HCT116 (cell line): ENCODE measurements around the gene NRGN. TPM values are rescaled to one million over a fixed set of nuclear protein-coding genes. Genes with fewer than 3 reads are reported as not detected.

ENCODE experiments used
- ATAC-seq: fragments of 200-7000 bp; cut with Tn5 transposase; 2 replicates; pipeline ENCODE4 v1.9.1; 2020; ENCODE audit warnings: mild to moderate bottlenecking, moderate library complexity
- BruUV-seq: library from RNA; stranded (reverse); fragments of 400-500 nt; replicated peaks from 2 replicates; lab custom pipeline; 2021; lab: Mats Ljungman, UMichigan
- CTCF ChIA-PET: fragments of 300-600 bp; sonication (Branson Sonifier 250); formaldehyde crosslinking; loops from one replicate; lab custom pipeline; 2021; ENCODE audit warnings: antibody characterized with exemption; lab: Charles Lee
- POLR2A ChIA-PET: fragments of 300-600, 350-600 bp; sonication (Branson Sonifier 250); formaldehyde crosslinking; loops from one replicate; lab custom pipeline; 2021; ENCODE audit warnings: antibody characterized with exemption; lab: Charles Lee
- RAD21 ChIA-PET, 2 experiments: fragments of 300-600 bp; sonication (Branson Sonifier 250); formaldehyde crosslinking; loops; one replicate each; lab custom pipeline; 2023; ENCODE audit warnings: low total read pairs in 2 of 2; ENCODE audit not compliant: uncharacterized antibody in 2 of 2, unreplicated experiment in 2 of 2, low non-redundant PET in 1 of 2; lab: Charles Lee
- DNase-seq: peaks from one replicate; pipeline ENCODE4 v3.0.0-alpha.2; 2010; ENCODE audit warnings: low read depth, low spot score
- H2AFZ ChIP-seq: fragments of 200-600 bp; shearing (Covaris generic), sonication (generic); 2 replicates; pipeline ENCODE4 v1.6.1; 2017; ENCODE audit warnings: low read depth, mixed run types, mixed read lengths, antibody characterized with exemption, low read length; ENCODE audit not compliant: poor library complexity, severe bottlenecking
- H3K27ac ChIP-seq: 2 replicates; pipeline ENCODE4 v1.5.1; 2012; ENCODE audit warnings: low read depth, low read length
- H3K27me3 ChIP-seq: fragments of 200-600 bp; sonication (generic); 2 replicates; pipeline ENCODE4 v1.6.1; 2016; ENCODE audit warnings: mixed run types, low read length, mixed read lengths; ENCODE audit not compliant: insufficient read depth
- H3K36me3 ChIP-seq, 2 experiments: fragments of 200-500 bp in 1 of 2; fragments of 200-600 bp in 1 of 2; sonication (Bioruptor generic) in 1 of 2; sonication (generic) in 1 of 2; 2 replicates each; pipeline versions ENCODE4 v1.5.1 to v1.6.1; 2014 to 2016; ENCODE audit warnings: low read length in 2 of 2, inconsistent platforms in 1 of 2, mixed read lengths in 1 of 2, mixed run types in 1 of 2; ENCODE audit not compliant: insufficient read depth in 2 of 2, control insufficient read depth in 1 of 2
- H3K4me1 ChIP-seq, 2 experiments: fragments of 200-600 bp in 1 of 2; sonication (generic) in 1 of 2; 2 replicates each; pipeline versions ENCODE4 v1.5.1 to v1.6.1; 2012 to 2017; ENCODE audit warnings: low read length in 2 of 2, inconsistent platforms in 1 of 2, mild to moderate bottlenecking in 1 of 2, mixed read lengths in 1 of 2, mixed run types in 1 of 2, moderate library complexity in 1 of 2; ENCODE audit not compliant: insufficient read depth in 2 of 2, control insufficient read depth in 1 of 2
- H3K4me2 ChIP-seq: fragments of 200-600 bp; sonication (generic); 2 replicates; pipeline ENCODE4 v1.6.1; 2017; ENCODE audit warnings: mixed run types, low read length, mixed read lengths
- H3K4me3 ChIP-seq, 2 experiments: fragments of 200-600 bp in 1 of 2; sonication (generic) in 1 of 2; replicated peaks in 1 of 2; 2 replicates each; pipeline ENCODE4 v1.5.1; 2011 to 2016; ENCODE audit warnings: low read length in 2 of 2, control low read depth in 1 of 2, low read depth in 1 of 2, mild to moderate bottlenecking in 1 of 2, mixed read lengths in 1 of 2, mixed run types in 1 of 2
- H3K79me2 ChIP-seq: fragments of 200-600 bp; sonication (generic); 2 replicates; pipeline ENCODE4 v1.6.1; 2017; ENCODE audit warnings: mild to moderate bottlenecking, mixed run types, low read length, moderate library complexity, mixed read lengths; ENCODE audit not compliant: insufficient read depth
- H3K9ac ChIP-seq: fragments of 200-600 bp; sonication (generic); 2 replicates; pipeline ENCODE4 v1.6.1; 2016; ENCODE audit warnings: low read length, mixed read lengths
- H3K9me2 ChIP-seq: fragments of 200-600 bp; sonication (generic), shearing (Covaris generic); 2 replicates; pipeline ENCODE4 v1.6.1; 2017; ENCODE audit warnings: mixed run types, mild to moderate bottlenecking, moderate library complexity; ENCODE audit not compliant: insufficient read depth
- H3K9me3 ChIP-seq, 2 experiments: fragments of 200-500 bp in 1 of 2; fragments of 200-600 bp in 1 of 2; sonication (Bioruptor generic) in 1 of 2; sonication (generic) in 1 of 2; 2 replicates each; pipeline ENCODE4 v1.6.1; 2014 to 2017; ENCODE audit warnings: low read length in 2 of 2, mixed read lengths in 2 of 2, inconsistent platforms in 1 of 2, low read depth in 1 of 2, mild to moderate bottlenecking in 1 of 2, mixed run types in 1 of 2, moderate library complexity in 1 of 2; ENCODE audit not compliant: control insufficient read depth in 1 of 2, insufficient read depth in 1 of 2
- H4K20me1 ChIP-seq: fragments of 200-600 bp; sonication (generic), shearing (Covaris generic); 2 replicates; pipeline ENCODE4 v1.6.1; 2017; ENCODE audit warnings: mixed run types, mild to moderate bottlenecking, moderate library complexity; ENCODE audit not compliant: insufficient read depth
- ATF3 ChIP-seq: IDR thresholded peaks from 2 replicates; pipeline ENCODE4 v1.6.1; 2012
- JUND ChIP-seq: IDR thresholded peaks from 2 replicates; pipeline ENCODE4 v1.6.1; 2012
- MAX ChIP-seq: IDR thresholded peaks from 2 replicates; pipeline ENCODE4 v1.6.1; 2012
- POLR2A ChIP-seq: IDR thresholded peaks from 2 replicates; pipeline ENCODE4 v1.7.0; 2011; ENCODE audit warnings: borderline replicate concordance; ENCODE audit not compliant: insufficient read depth, insufficient read length; ENCODE audit errors: extremely low read depth
- POLR2AphosphoS5 ChIP-seq: IDR thresholded peaks from 2 replicates; pipeline ENCODE4 v1.6.1; 2011; ENCODE audit warnings: mild to moderate bottlenecking, low read depth, low read length, moderate library complexity
- SP1 ChIP-seq: IDR thresholded peaks from 2 replicates; pipeline ENCODE4 v1.6.1; 2012; ENCODE audit warnings: low read depth
- TCF7L2 ChIP-seq: IDR thresholded peaks from 2 replicates; pipeline ENCODE4 v1.7.0; 2011; ENCODE audit warnings: borderline replicate concordance, inconsistent platforms; ENCODE audit not compliant: insufficient read depth, insufficient read length; ENCODE audit errors: extremely low read depth
- ZBTB33 ChIP-seq: IDR thresholded peaks from 2 replicates; pipeline ENCODE4 v1.6.1; 2011; ENCODE audit warnings: mild to moderate bottlenecking, low read length, moderate library complexity; ENCODE audit not compliant: insufficient replicate concordance; ENCODE audit errors: extremely low read depth
- ZFX ChIP-seq: fragments of 450-650 bp; IDR thresholded peaks from 2 replicates; pipeline ENCODE4 v1.6.1; 2017
- ZNF274 ChIP-seq: fragments of 200-500 bp; sonication (Bioruptor generic); IDR thresholded peaks from 2 replicates; pipeline ENCODE4 v1.6.1; 2014; ENCODE audit warnings: mild to moderate bottlenecking, low read depth, low read length, inconsistent platforms
- intact Hi-C: fragments of 100-400 bp; cut with micrococcal nuclease; formaldehyde crosslinking; loops from 2 replicates; pipeline ENCODE4 v1.10.0; 2022
- total RNA-seq: library from RNA; stranded (reverse); gene quantifications from one replicate; pipeline ENCODE4 v1.2.1, GENCODE V29; 2021; ENCODE audit not compliant: unreplicated experiment

Gene NRGN
- total RNA-seq, 1 experiment from 2014 or later, result 33.3 TPM

- ATAC-seq, result no peak
- Histone ChIP-seq H3K79me2 (peaks cover 14% of the 10 kb centered on the region; the same call in 1 of the 2 replicates), H3K9me2 (no peaks in the 10 kb centered on the region), H3K4me3 (no peak overlapping the region), H3K36me3 (no peaks in the 10 kb centered on the region), H3K27me3 (no peaks in the 10 kb centered on the region), H3K27ac (no peak overlapping the region), H4K20me1 (no peaks in the 10 kb centered on the region), H3K9me3 (no peaks in the 10 kb centered on the region), H2AFZ (no peak overlapping the region), H3K9ac (no peak overlapping the region), H3K4me2 (no peak overlapping the region), H3K4me1 (0 out of 4 replicates have a peak, but pooled peaks cover 0 to 5% of the 10 kb centered on the region in 2 experiments)
- CTCF ChIA-PET, result interaction anchor here (1.2 kb wide), 1 partner anchor 93 kb away, joined by 3 read pairs; no protein-coding TSS in a partner anchor
- TF ChIP-seq SP1 (no peak), POLR2AphosphoS5 (no peak), POLR2A (no peak), ZBTB33 (no peak), MAX (no peak), ZFX (no peak), TCF7L2 (no peak), ZNF274 (no peak), JUND (no peak), ATF3 (no peak)
- no TSS peak for BruUV-seq
- DNase-seq, result no peak
- RAD21 ChIA-PET, result no interaction called here
- intact Hi-C loops, result no loop called here
- POLR2A ChIA-PET, result no interaction called here
These were observed 43.3 kb downstream of the NRGN start for GRCh38 chr11:124783002-124783401.
